A549 (cell line): Measurements from ENCODE around the gene RNF34. TPM values are rescaled to one million over a fixed set of nuclear protein-coding genes. Genes with fewer than 3 reads are reported as not detected.

Experiments used
- ATAC-seq, 2 experiments: fragments of 200-7000 bp in 1 of 2; fragments of >200 bp in 1 of 2; cut with Nextera tagmentation in 1 of 2; cut with Tn5 transposase in 1 of 2; 3 replicates each; pipeline versions ENCODE4 v1.8.0 to v1.9.1; 2018 to 2020; ENCODE audit warnings: mild to moderate bottlenecking in 1 of 2, moderate library complexity in 1 of 2
- CTCF ChIA-PET: fragments of 300-600 bp; sonication (Branson Sonifier 250); formaldehyde crosslinking; extraction: SDS; loops from one replicate; lab custom pipeline; 2021; ENCODE audit warnings: antibody characterized with exemption, inconsistent platforms; lab: Yijun Ruan, JAX
- POLR2A ChIA-PET: fragments of 350-600 bp; formaldehyde crosslinking; extraction: SDS; loops from one replicate; lab custom pipeline; 2021; ENCODE audit warnings: antibody characterized with exemption, inconsistent platforms; lab: Yijun Ruan, JAX
- DNase-seq, 2 experiments: peaks; one replicate each; pipeline versions ENCODE4 v3.0.0 to v3.0.0-alpha.2; 2011 to 2016; ENCODE audit warnings: low read depth in 1 of 2, low spot score in 1 of 2
- FAIRE-seq: peaks from 2 replicates; lab custom pipeline; 2011; peaks lifted over from hg19 to GRCh38; lab: Jason Lieb, UNC
- H3K27ac ChIP-seq, 2 experiments: fragments of >200 bp; sonication (Bioruptor Twin); formaldehyde crosslinking; 3 replicates each; pipeline ENCODE4 v1.5.1; 2016 to 2017
- H3K4me1 ChIP-seq: fragments of >200 bp; sonication (Bioruptor Twin); formaldehyde crosslinking; 3 replicates; pipeline ENCODE4 v1.6.1; 2016
- H3K4me2 ChIP-seq: fragments of >200 bp; sonication (Bioruptor Twin); formaldehyde crosslinking; 3 replicates; pipeline ENCODE4 v1.6.1; 2016
- H3K4me3 ChIP-seq: fragments of >200 bp; sonication (Bioruptor Twin); formaldehyde crosslinking; 3 replicates; pipeline ENCODE4 v1.5.1; 2016
- H3K9me3 ChIP-seq: fragments of >200 bp; sonication (Bioruptor Twin); formaldehyde crosslinking; 3 replicates; pipeline ENCODE4 v1.6.1; 2016
- CEBPB ChIP-seq, 2 experiments: fragments of >200 bp in 1 of 2; sonication (Bioruptor Twin) in 1 of 2; formaldehyde crosslinking in 1 of 2; IDR thresholded peaks; 2 replicates each; pipeline ENCODE4 v1.6.1; 2012 to 2016
- CHD2 ChIP-seq: fragments of 150-350 bp; IDR thresholded peaks from 2 replicates; pipeline ENCODE4 v1.6.1; 2014; ENCODE audit warnings: low read length; ENCODE audit not compliant: partially characterized antibody
- EHMT2 ChIP-seq: fragments of 200-600 bp; sonication (generic); IDR thresholded peaks from 2 replicates; pipeline ENCODE4 v1.6.1; 2016; ENCODE audit warnings: antibody characterized with exemption, low read depth, mild to moderate bottlenecking, moderate library complexity
- FOSB ChIP-seq: fragments of 250-450 bp; sonication (Bioruptor Pico); IDR thresholded peaks from 2 replicates; pipeline ENCODE4 v1.5.0; 2020; ENCODE audit warnings: mild to moderate bottlenecking, moderate library complexity
- FOSL2 ChIP-seq, 2 experiments: fragments of 450-650 bp in 1 of 2; fragments of >200 bp in 1 of 2; sonication (Bioruptor Twin) in 1 of 2; formaldehyde crosslinking; IDR thresholded peaks; 2 replicates each; pipeline versions ENCODE4 v1.5.0 to v1.6.1; 2016 to 2020; ENCODE audit warnings: mild to moderate bottlenecking in 1 of 2, moderate library complexity in 1 of 2
- HDAC2 ChIP-seq: fragments of 200-600 bp; sonication (generic); IDR thresholded peaks from 2 replicates; pipeline ENCODE4 v1.6.1; 2016
- JUN ChIP-seq, 2 experiments: fragments of >200 bp; sonication (Bioruptor Twin); formaldehyde crosslinking; IDR thresholded peaks; 2 replicates in 1 of 2; 3 replicates in 1 of 2; pipeline ENCODE4 v1.6.1; 2016 to 2017
- JUNB ChIP-seq: fragments of >200 bp; sonication (Bioruptor Twin); formaldehyde crosslinking; IDR thresholded peaks from 2 replicates; pipeline ENCODE4 v1.6.1; 2016
- KDM5A ChIP-seq: fragments of 200-600 bp; sonication (generic); IDR thresholded peaks from 2 replicates; pipeline ENCODE4 v1.6.1; 2016; ENCODE audit warnings: antibody characterized with exemption, mild to moderate bottlenecking
- MAZ ChIP-seq: fragments of 150-350 bp; IDR thresholded peaks from 2 replicates; pipeline ENCODE4 v1.6.1; 2014; ENCODE audit warnings: antibody characterized with exemption, low read depth, low read length, borderline replicate concordance
- MYC ChIP-seq: IDR thresholded peaks from 2 replicates; pipeline ENCODE4 v1.6.1; 2012; ENCODE audit warnings: mild to moderate bottlenecking, inconsistent platforms, low read length, improper control_type of control experiment, borderline replicate concordance
- NFE2L2 ChIP-seq: fragments of 150-350 bp; conservative IDR thresholded peaks from 2 replicates; pipeline ENCODE4 v1.6.1; 2014; ENCODE audit warnings: low read length
- PHF8 ChIP-seq: fragments of 200-600 bp; sonication (generic); IDR thresholded peaks from 2 replicates; pipeline ENCODE4 v1.6.1; 2016; ENCODE audit warnings: low read depth, mild to moderate bottlenecking, antibody characterized with exemption, moderate library complexity, borderline replicate concordance
- POLR2A ChIP-seq: IDR thresholded peaks from 2 replicates; pipeline ENCODE4 v1.6.1; 2012; ENCODE audit warnings: mild to moderate bottlenecking, low read length
- RAD21 ChIP-seq, 2 experiments: fragments of >200 bp in 1 of 2; sonication (Bioruptor Twin) in 1 of 2; formaldehyde crosslinking in 1 of 2; IDR thresholded peaks in 1 of 2; conservative IDR thresholded peaks in 1 of 2; 2 replicates in 1 of 2; 3 replicates in 1 of 2; pipeline ENCODE4 v1.6.1; 2012 to 2018; ENCODE audit warnings: inconsistent platforms in 1 of 2
- RARB ChIP-seq: fragments of 250-450 bp; sonication (Bioruptor Pico); IDR thresholded peaks from 2 replicates; pipeline ENCODE4 v1.8.0; 2021; ENCODE audit warnings: mild to moderate bottlenecking, moderate library complexity
- TP53 ChIP-seq: fragments of 250-450 bp; sonication (Bioruptor Pico); IDR thresholded peaks from 2 replicates; pipeline ENCODE4 v1.5.0; 2021; ENCODE audit warnings: mild to moderate bottlenecking, moderate library complexity
- ZFP36 ChIP-seq: fragments of 450-650 bp; IDR thresholded peaks from 2 replicates; pipeline ENCODE4 v1.6.1; 2014; ENCODE audit warnings: borderline replicate concordance; ENCODE audit not compliant: partially characterized antibody
- ZNF302 ChIP-seq: fragments of 250-450 bp; sonication (Bioruptor Pico); IDR thresholded peaks from 2 replicates; pipeline ENCODE4 v1.9.0; 2021; ENCODE audit warnings: inconsistent platforms, mild to moderate bottlenecking, moderate library complexity
- ZSCAN20 ChIP-seq: fragments of 250-450 bp; sonication (Bioruptor Pico); IDR thresholded peaks from 2 replicates; pipeline ENCODE4 v1.8.0; 2022; ENCODE audit warnings: mild to moderate bottlenecking, moderate library complexity
- WGBS: methylation state at CpG from one replicate; pipeline ENCODE4 v1.1.6; 2017; ENCODE audit errors: missing lambda C conversion rate; 5-methylcytosine and 5-hydroxymethylcytosine counted together
- polyA minus RNA-seq: library from RNA; depleted of rRNA, polyadenylated mRNA; stranded (reverse); fragments of >200 nt; gene quantifications from 2 replicates; pipeline ENCODE4 v1.2.3, GENCODE V29; 2011; rRNA and poly(A)+ RNA removed
- polyA plus RNA-seq, 4 experiments: library from polyadenylated mRNA; depleted of rRNA in 3 of 4; stranded (reverse); fragments of >200 nt; fragmentation: RNase III in 1 of 4; extraction: RNeasy Plus Mini Kit Qiagen cat#74134 plus additional on column Dnase treatment in 1 of 4; gene quantifications; 2 replicates in 3 of 4; 3 replicates in 1 of 4; pipeline ENCODE4 v1.2.3, GENCODE V29; 2011 to 2017
- TF ChIP-seq, protein P1 (sequence below): fragments of 450-650 bp; IDR thresholded peaks from 2 replicates; pipeline ENCODE4 v1.6.1; 2014; ENCODE audit warnings: antibody characterized with exemption
- TF ChIP-seq, protein P2 (sequence below): fragments of >200 bp; sonication (Bioruptor Twin); formaldehyde crosslinking; IDR thresholded peaks from 3 replicates; pipeline ENCODE4 v1.6.1; 2016
- TF ChIP-seq, protein P3 (sequence below): IDR thresholded peaks from 2 replicates; pipeline ENCODE4 v1.6.1; 2012; ENCODE audit warnings: low read depth, borderline replicate concordance
- TF ChIP-seq, protein P4 (sequence below): IDR thresholded peaks from 2 replicates; pipeline ENCODE4 v1.6.1; 2012
- TF ChIP-seq, protein P5 (sequence below): IDR thresholded peaks from 2 replicates; pipeline ENCODE4 v1.6.1; 2012
- TF ChIP-seq, protein P6 (sequence below): fragments of 250-450 bp; sonication (Bioruptor Pico); IDR thresholded peaks from 2 replicates; pipeline ENCODE4 v1.5.0; 2021; ENCODE audit warnings: mild to moderate bottlenecking, moderate library complexity, borderline replicate concordance

Gene RNF34, protein sequence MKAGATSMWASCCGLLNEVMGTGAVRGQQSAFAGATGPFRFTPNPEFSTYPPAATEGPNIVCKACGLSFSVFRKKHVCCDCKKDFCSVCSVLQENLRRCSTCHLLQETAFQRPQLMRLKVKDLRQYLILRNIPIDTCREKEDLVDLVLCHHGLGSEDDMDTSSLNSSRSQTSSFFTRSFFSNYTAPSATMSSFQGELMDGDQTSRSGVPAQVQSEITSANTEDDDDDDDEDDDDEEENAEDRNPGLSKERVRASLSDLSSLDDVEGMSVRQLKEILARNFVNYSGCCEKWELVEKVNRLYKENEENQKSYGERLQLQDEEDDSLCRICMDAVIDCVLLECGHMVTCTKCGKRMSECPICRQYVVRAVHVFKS
- polyA plus RNA-seq (2011; rRNA removed) (59.4 and 94.4 TPM in 2 replicates), polyA plus RNA-seq (2017; fragmentation: RNase III; extraction: RNeasy Plus Mini Kit Qiagen cat#74134 plus additional on column Dnase treatment) (39.6 to 44.5 TPM (median 42.0 TPM) in 3 replicates), polyA minus RNA-seq (183 and 207 TPM in 2 replicates)
- polyA plus RNA-seq (2012; cell fraction: cytosol; rRNA removed): 41.0 and 50.8 TPM in 2 replicates
- 34.5 and 43.7 TPM in 2 replicates for polyA plus RNA-seq (2012; cell fraction: nucleus; rRNA removed)

DNA sequence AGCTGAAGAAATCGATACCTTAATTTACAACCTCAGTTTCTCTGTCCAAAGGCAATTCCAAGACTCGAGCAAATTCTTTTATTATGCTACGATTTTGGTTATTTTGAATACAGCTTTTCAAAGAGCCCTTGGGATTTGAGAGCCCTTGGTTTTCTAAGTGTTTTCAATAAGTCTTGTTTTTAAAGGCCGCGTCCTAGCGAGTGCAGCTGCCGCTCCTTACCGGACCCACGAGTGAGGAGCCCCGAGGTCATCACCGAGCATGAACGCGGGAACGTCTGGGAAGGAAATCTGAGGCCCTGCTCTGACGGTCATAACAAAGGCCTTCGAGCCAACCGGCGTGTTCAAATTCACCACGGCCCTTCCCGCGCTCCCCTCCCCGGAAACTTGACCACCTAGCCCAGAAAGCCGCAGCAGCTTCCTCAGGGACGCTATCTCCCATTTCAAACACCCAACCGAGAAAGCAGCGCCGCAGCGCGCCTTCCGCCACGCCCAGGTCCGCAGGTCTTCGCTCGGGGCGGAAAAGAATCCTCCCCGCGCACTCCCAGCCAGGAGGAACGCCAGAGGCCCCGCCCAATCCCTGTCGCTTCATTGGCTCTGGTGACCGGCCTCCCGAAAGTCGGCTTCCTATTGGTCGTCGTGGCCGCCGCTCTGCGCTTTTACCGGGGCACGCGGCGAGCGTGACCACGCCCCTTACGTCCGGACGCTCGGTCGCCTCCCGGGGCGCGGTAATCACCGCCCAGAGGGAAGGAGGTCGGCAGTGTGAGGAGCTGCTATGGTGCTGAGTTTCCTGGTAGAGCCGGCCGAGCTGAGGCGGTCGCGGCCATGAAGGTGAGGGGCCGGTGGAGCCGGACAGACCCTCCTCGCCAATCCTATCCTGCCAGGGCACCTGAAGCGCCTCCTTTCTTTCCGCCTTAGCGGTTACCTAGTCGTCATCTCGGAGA, at the start of gene RNF34:
RNF34 (plus strand) TSS at position 728 of the 941 bp plus-strand sequence; CDS start at position 823, 95 bp downstream.
- Histone ChIP-seq H3K9me3 (no peaks in the 10 kb centered on the region), H3K27ac (peak within 1 kb of the TSS; percentile 94 to 96), H3K4me1 (peaks cover 19% of the 10 kb centered on the region), H3K4me2 (peak within 1 kb of the TSS; percentile 92), H3K4me3 (peak within 1 kb of the TSS; percentile 84)
- ATAC-seq: peak; percentile 96 to 97
- 1% methylated on average over 33 of the region's 77 CpGs for WGBS
- FAIRE-seq: peak; percentile 51
- peak; percentile 93 to 99 for DNase-seq
- ChIA-PET CTCF (interaction anchor here (0.8 to 3.1 kb wide), 9 partner anchors 17 to 71 kb away, joined by 3 to 14 read pairs (median 5); partner anchors contain the start of gene ANAPC5), POLR2A (interaction anchor here (1.1 to 3.5 kb wide), 8 partner anchors 10 to 56 kb away, joined by 3 to 32 read pairs (median 5); partner anchors contain the start of gene ANAPC5)
- no peak for TF ChIP-seq JUNB
- TF ChIP-seq EHMT2: no peak
- TF ChIP-seq KDM5A: no peak
- TF ChIP-seq RARB (CRISPR knock-in tag): no peak
- no peak for TF ChIP-seq HDAC2
- TF ChIP-seq CHD2: no peak
- peak; percentile 69 to 87; a peak in 4 of 5 replicates for TF ChIP-seq JUN (IDR thresholded peaks at IDR 0.05)
- TF ChIP-seq, protein P1, sequence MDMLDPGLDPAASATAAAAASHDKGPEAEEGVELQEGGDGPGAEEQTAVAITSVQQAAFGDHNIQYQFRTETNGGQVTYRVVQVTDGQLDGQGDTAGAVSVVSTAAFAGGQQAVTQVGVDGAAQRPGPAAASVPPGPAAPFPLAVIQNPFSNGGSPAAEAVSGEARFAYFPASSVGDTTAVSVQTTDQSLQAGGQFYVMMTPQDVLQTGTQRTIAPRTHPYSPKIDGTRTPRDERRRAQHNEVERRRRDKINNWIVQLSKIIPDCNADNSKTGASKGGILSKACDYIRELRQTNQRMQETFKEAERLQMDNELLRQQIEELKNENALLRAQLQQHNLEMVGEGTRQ: peak; percentile 83
- no peak for TF ChIP-seq RAD21 (conservative IDR thresholded peaks at IDR 0.05 in 1 of 2, IDR thresholded peaks at IDR 0.05 in 1 of 2)
- peak; percentile 55; the same call in 1 of the 2 replicates for TF ChIP-seq TP53 (CRISPR knock-in tag)
- peak; percentile 98 for TF ChIP-seq POLR2A
- TF ChIP-seq, protein P2, sequence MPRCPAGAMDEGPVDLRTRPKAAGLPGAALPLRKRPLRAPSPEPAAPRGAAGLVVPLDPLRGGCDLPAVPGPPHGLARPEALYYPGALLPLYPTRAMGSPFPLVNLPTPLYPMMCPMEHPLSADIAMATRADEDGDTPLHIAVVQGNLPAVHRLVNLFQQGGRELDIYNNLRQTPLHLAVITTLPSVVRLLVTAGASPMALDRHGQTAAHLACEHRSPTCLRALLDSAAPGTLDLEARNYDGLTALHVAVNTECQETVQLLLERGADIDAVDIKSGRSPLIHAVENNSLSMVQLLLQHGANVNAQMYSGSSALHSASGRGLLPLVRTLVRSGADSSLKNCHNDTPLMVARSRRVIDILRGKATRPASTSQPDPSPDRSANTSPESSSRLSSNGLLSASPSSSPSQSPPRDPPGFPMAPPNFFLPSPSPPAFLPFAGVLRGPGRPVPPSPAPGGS: peak; percentile 97
- no peak for TF ChIP-seq ZFP36
- TF ChIP-seq CEBPB (IDR thresholded peaks at IDR 0.05): no peak
- TF ChIP-seq, protein P3, sequence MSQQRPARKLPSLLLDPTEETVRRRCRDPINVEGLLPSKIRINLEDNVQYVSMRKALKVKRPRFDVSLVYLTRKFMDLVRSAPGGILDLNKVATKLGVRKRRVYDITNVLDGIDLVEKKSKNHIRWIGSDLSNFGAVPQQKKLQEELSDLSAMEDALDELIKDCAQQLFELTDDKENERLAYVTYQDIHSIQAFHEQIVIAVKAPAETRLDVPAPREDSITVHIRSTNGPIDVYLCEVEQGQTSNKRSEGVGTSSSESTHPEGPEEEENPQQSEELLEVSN: peak; percentile 92
- TF ChIP-seq ZSCAN20 (CRISPR knock-in tag): no peak
- TF ChIP-seq MYC: peak; percentile 47
- no peak for TF ChIP-seq ZNF302 (CRISPR knock-in tag)
- TF ChIP-seq FOSB: no peak
- TF ChIP-seq, protein P4, sequence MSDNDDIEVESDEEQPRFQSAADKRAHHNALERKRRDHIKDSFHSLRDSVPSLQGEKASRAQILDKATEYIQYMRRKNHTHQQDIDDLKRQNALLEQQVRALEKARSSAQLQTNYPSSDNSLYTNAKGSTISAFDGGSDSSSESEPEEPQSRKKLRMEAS: peak; percentile 88
- TF ChIP-seq, protein P5, sequence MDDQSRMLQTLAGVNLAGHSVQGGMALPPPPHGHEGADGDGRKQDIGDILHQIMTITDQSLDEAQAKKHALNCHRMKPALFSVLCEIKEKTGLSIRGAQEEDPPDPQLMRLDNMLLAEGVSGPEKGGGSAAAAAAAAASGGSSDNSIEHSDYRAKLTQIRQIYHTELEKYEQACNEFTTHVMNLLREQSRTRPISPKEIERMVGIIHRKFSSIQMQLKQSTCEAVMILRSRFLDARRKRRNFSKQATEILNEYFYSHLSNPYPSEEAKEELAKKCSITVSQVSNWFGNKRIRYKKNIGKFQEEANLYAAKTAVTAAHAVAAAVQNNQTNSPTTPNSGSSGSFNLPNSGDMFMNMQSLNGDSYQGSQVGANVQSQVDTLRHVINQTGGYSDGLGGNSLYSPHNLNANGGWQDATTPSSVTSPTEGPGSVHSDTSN: peak; percentile 96
- TF ChIP-seq FOSL2 (IDR thresholded peaks at IDR 0.05): no peak
- TF ChIP-seq FOSL2 (CRISPR knock-in tag; IDR thresholded peaks at IDR 0.05): no peak
- peak; percentile 35 for TF ChIP-seq PHF8
- no peak for TF ChIP-seq NFE2L2
- TF ChIP-seq, protein P6, sequence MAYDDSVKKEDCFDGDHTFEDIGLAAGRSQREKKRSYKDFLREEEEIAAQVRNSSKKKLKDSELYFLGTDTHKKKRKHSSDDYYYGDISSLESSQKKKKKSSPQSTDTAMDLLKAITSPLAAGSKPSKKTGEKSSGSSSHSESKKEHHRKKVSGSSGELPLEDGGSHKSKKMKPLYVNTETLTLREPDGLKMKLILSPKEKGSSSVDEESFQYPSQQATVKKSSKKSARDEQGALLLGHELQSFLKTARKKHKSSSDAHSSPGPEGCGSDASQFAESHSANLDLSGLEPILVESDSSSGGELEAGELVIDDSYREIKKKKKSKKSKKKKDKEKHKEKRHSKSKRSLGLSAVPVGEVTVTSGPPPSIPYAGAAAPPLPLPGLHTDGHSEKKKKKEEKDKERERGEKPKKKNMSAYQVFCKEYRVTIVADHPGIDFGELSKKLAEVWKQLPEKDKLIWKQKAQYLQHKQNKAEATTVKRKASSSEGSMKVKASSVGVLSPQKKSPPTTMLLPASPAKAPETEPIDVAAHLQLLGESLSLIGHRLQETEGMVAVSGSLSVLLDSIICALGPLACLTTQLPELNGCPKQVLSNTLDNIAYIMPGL (CRISPR knock-in tag): no peak
- no peak for TF ChIP-seq MAZ
